ENCODE data around the gene KLHL28. TPM values are rescaled to one million over a fixed set of nuclear protein-coding genes. Genes with fewer than 3 reads are reported as not detected.

Gene KLHL28
- 11.2 TPM for total RNA-seq
- long read RNA-seq, full-length matches to known transcripts = 2 of 10 reads
- long read RNA-seq, partial matches to known transcripts = 1 of 10 reads
- long read RNA-seq, other reads (novel, unspliced or antisense) = 7 of 10 reads

DNA sequence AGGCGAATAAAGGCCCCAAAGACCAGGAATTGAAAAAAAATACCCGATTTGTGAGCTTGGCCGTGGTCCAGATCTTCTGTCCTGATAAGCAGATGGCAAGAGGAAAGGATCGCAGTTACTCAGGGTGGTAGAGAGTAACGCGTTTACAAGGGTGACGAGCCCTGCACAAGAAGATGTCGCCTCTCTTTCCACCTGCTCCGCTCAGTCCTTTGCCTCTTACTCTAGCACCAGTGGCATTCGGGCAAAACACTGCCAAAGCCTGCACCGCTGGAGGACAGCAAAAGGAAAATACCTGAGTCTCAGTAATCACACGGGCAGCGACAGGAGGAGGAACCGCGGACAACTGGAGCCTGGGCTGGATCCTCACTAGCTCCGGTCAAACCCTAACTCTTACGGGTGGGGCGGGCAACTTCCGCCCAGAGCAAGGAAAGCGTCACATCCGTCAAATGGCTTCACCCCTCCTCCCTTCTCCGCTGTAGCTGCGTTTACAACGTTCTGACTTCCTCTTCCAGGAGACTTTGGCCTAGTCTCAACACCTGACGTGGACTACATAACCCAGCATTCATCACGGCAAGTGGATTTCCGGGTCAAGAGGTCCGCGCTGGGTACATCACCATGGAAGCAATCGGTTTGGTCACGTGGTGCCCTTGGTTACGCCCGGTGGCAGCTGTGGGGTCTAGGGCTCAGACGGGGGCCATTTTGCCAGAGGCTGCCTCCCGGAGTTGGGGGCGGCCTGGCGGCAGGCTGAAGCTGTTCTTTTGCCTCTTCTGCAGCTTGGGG lies at the start of gene KLHL28, which contains the start of gene TOGARAM1:
Gene KLHL28, minus strand, starts transcription at position 394 of the 780 bp plus-strand sequence. CDS start 16,019 bp downstream, outside the sequence.
Gene TOGARAM1, plus strand, starts transcription at position 637 of the 780 bp plus-strand sequence. CDS start 232 bp downstream, outside the sequence.
- DNase-seq (ENCODE audit: low spot score) = peak; percentile 98
- intact Hi-C loops (cut with DNase I) = loop anchor here (1.0 to 5.0 kb wide), 4 partner anchors 64 to 291 kb away; partner anchors contain the start of genes FKBP3, MIS18BP1 and PRPF39

DNA sequence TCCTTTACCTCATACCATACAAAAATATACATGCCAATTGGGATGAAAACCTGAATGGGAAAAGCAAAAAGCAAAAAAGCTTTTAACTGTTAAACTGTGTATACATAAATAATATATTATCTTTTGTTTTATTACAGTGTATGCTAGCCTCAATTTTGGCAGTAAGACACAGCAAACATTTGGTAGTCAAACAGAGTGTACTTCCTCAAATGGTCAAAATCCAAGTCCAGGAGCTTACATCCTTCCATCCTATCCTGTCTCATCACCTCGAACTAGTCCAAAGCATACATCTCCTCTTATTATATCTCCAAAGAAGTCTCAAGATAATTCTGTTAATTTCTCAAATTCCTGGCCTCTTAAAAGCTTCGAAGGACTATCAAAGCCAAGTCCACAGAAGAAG lies 42.2 kb upstream of the KLHL28 start:
- no peak for DNase-seq (ENCODE audit: low spot score)
- intact Hi-C loops (cut with DNase I) = no loop called here

GRCh38 chr14:44995770-44996294 lies 34.1 kb upstream of the KLHL28 start:
- intact Hi-C loops (cut with DNase I) = no loop called here
- DNase-seq (ENCODE audit: low spot score) = no peak

- intact Hi-C loops (cut with DNase I) = no loop called here
- no peak for DNase-seq (ENCODE audit: low spot score)
Observed at GRCh38 chr14:44995196-44995595, 33.4 kb upstream of the KLHL28 start.

- intact Hi-C loops (cut with DNase I) = no loop called here
Observed at GRCh38 chr14:44990533-44990932, 28.8 kb upstream of the KLHL28 start.

GRCh38 chr14:44989497-44990440 lies 28.0 kb upstream of the KLHL28 start:
- intact Hi-C loops (cut with DNase I) = no loop called here
- DNase-seq (ENCODE audit: low spot score) = no peak

More at GRCh38 chr14:44990533-44990932, 28.8 kb upstream of the KLHL28 start:
- no peak for DNase-seq (ENCODE audit: low spot score)

DNA sequence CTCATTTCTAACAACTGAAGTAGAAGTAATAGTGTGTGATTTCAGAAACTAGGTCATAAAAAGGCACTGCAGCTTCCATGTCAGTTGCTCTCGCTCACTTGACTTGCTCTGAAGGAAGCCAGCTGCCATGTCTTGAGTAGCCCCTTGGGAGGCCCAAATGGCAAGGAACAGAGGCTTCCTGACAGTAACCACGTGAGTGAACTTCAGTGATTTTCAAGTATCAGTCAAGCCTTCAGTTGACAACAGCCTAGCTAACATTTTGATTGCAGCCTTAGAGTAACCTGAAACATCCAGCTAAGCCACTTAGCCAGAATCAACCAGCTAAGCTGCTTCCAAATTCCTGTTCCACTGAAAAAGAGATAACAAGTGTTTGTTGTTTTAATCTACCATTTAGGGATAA lies 26.9 kb upstream of the KLHL28 start:
- DNase-seq (ENCODE audit: low spot score) = no peak

DNA sequence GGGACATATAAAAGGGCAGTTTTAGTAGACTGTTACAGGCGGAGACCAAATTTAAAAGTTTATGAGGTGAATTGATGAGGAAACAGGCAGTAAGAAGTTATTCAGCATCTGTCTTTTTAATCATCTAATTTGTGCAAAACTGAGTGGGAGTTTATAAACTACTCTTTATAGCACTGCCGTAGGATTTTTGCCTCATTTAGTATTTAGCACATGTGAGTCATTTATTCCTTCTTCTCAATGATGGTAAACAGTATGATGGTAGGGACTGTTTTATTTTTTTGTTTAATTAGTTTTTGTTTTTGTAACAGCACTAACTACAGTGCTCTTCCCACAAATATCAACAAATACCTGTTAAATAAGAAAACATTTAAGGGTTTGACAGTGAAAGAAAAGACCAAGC lies 20.8 kb upstream of the KLHL28 start:
- intact Hi-C loops (cut with DNase I) = no loop called here
- DNase-seq (ENCODE audit: low spot score) = no peak

More for the DNA sequence above, 26.9 kb upstream of the KLHL28 start:
- intact Hi-C loops (cut with DNase I) = no loop called here

DNA sequence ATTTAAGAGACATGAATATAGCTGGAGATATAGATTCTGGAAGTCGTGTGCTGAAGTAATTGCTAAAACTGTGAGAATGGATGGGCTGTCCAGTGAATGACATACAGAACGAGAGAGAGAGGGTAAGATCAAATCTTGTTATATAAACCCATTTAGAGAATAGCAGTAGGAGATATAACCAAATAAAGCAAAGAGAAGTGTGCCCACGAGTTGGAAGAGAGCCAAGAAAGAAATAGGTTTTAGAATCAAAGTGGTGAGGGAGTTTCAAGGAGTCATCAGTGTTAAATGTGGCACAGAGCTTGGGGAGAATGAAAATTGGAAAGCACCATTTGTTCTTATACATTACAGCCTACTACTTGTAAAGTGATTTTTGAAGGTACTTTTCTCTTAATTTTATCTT lies 19.5 kb upstream of the KLHL28 start:
- no peak for DNase-seq (ENCODE audit: low spot score)

GRCh38 chr14:44979740-44980356 lies 18.1 kb upstream of the KLHL28 start:
- intact Hi-C loops (cut with DNase I) = no loop called here
- no peak for DNase-seq (ENCODE audit: low spot score)

More for the DNA sequence above, 19.5 kb upstream of the KLHL28 start:
- intact Hi-C loops (cut with DNase I) = no loop called here

GRCh38 chr14:44979273-44979672 lies 17.5 kb upstream of the KLHL28 start:
- intact Hi-C loops (cut with DNase I) = no loop called here
- DNase-seq (ENCODE audit: low spot score) = no peak

DNA sequence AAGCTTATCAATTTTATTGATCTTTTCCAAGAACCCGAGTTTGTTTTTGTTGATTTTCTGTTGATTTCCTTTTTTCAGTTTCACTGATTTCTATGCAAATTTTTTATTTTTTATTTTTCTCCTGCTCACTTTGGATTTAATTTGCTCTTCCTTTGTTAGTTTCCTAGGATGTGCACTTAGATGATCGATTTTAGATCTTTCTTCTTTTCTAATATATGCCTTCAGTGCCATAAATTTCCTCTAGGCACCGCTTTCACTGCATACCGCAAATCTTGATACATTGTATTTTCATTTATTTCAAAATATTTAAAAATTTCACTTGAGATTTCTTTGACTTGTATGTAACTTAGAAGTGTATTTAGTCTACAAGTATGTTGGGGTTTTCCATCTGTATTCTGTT lies 9.7 kb upstream of the KLHL28 start:
- intact Hi-C loops (cut with DNase I) = no loop called here
- DNase-seq (ENCODE audit: low spot score) = no peak

DNA sequence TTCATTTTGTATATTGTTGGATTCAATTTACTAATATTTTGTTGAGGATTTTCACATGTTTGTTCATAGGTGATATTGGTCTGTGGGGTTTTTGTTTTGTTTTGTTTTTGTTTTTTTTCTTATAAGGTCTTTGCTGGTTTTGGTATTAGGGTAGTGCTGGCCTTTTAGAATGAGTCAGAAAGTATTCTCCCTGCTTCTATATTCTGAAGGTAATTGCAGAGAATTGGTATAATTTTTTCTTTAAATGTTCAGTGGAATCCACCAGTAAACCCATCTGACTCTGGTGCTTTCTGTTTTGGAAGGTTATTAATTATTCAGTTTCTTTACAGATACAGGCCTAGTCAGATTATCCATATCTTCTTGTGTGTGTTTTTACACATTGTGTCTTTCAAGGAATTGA lies 9.2 kb upstream of the KLHL28 start:
- intact Hi-C loops (cut with DNase I) = no loop called here
- no peak for DNase-seq (ENCODE audit: low spot score)

GRCh38 chr14:44968714-44969113 lies 7.0 kb upstream of the KLHL28 start:
- no peak for DNase-seq (ENCODE audit: low spot score)
- intact Hi-C loops (cut with DNase I) = no loop called here

DNA sequence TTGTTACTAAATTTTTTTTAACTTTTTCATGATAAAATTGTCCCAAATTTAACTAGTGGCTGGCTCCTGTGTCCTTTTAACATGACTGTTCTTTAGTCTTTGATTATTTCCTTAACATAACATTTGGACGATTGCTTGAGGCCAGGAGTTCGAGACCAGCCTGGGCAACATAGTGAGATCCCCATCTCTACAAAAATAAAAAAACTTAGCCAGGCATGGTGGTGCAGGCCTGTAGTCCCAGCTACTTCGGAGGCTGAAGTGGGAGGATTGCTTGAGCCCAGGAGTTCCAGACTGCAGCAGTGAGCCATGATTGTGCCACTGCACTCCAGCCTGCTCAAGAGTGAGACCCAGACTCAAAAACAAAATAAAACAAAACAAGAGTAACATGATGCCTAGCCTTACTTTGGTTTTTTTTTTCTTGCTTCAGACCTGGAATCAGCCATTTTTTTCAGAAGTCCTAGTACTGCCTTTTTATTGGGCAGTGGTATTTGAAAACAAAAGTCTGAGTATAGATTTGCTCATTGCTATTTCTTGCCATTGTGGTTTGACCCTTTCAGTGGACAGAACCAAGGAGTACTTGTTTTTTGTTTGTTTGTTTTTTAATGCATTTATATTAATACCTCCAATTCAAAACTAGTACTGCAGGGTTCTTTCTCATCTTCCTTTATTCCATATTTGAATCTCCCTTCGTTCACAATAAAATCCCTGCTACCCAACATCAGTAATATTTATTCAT lies 5.0 kb upstream of the KLHL28 start:
- no peak for DNase-seq (ENCODE audit: low spot score)
- intact Hi-C loops (cut with DNase I) = no loop called here

DNA sequence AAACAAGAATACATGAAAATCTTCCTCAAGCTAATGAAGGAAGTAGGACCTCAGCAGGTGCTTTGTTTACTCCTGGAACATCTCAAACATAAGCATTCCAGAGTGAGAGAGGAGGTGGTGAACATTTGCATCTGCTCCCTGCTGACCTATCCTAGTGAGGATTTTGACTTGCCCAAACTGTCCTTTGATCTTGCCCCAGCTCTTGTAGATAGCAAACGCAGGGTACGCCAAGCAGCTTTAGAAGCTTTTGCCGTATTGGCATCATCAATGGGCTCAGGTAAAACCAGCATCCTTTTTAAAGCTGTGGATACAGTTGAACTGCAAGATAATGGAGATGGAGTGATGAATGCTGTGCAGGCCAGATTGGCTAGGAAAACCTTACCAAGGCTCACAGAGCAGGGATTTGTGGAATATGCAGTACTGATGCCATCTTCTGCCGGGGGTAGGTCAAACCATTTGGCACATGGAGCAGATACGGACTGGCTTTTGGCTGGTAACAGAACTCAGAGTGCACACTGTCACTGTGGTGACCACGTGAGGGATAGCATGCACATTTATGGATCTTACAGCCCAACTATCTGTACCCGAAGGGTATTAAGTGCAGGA lies 2.1 kb upstream of the KLHL28 start:
- intact Hi-C loops (cut with DNase I) = loop anchor here (5.0 kb wide), 3 partner anchors 67 to 288 kb away; partner anchors contain the start of genes MIS18BP1 and PRPF39
- no peak for DNase-seq (ENCODE audit: low spot score)

- intact Hi-C loops (cut with DNase I) = loop anchor here (5.0 kb wide), 3 partner anchors 66 to 289 kb away; partner anchors contain the start of genes MIS18BP1 and PRPF39
Observed at GRCh38 chr14:44963044-44963528, 1.3 kb upstream of the KLHL28 start.

More at GRCh38 chr14:44963044-44963528, 1.3 kb upstream of the KLHL28 start:
- no peak for DNase-seq (ENCODE audit: low spot score)
